Fibroblast of skin of left biceps (primary cell): ENCODE measurements around the gene PLPPR2.
"Not testable (repeated sequence)": the region's sequence is repeated elsewhere in the genome, so short reads cannot be mapped to it uniquely, and the experiment has no call there.

ENCODE experiments used
- DNase-seq, 2 experiments: peaks; one replicate each; pipeline ENCODE4 v3.0.0-alpha.2; 2013; ENCODE audit warnings: low read depth in 2 of 2

The PLPPR2 gene

DNA sequence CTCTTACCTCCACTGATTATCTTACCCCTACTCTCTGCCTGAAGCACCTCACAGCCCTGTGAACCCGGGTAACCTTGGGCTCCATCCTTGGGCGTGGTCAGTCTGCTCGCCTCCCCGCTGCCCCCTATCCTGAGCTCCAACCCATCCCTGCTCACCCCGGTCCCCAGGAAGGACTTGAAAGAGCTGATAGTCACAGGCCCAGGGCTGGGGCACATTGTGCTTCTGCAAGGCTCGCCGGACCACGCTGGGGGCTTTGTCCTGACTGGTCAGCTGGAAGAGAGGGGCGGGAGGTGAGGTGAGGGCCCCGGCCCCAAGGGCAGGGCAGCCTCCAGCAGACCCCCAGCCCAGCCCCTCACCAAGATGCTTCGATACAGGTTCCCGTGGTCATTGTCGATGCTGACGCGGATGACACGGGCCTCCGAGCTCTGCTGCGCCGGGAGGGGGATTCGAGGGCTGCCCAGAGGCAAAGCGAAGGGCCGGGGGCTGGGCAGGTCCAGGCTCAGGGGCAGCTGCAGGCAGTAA lies 41.9 kb downstream of the PLPPR2 start:
- no peak for DNase-seq

DNA sequence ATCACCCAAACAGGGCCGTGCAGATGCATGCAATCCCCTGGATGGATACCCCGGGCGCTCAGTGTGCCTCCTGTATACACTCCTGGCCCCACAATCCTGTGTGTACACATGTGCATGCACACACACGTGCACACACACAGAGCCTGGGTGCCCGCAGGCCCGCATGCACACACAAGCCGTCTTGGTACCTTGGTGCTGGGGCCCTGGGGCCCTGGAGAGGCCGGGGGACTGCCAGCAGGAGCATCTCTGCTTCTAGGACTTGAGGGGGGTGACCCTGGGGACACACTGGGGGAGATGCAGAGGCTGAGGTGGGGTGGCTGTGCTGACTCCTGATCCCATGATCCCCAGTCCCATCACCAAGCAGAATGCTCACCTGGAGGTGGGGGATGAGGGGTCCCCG lies 44.4 kb downstream of the PLPPR2 start:
- no peak for DNase-seq

GRCh38 chr19:11400798-11401197 lies 45.6 kb downstream of the PLPPR2 start:
- no peak for DNase-seq

GRCh38 chr19:11401808-11402543 lies 46.7 kb downstream of the PLPPR2 start:
- no peak for DNase-seq

DNA sequence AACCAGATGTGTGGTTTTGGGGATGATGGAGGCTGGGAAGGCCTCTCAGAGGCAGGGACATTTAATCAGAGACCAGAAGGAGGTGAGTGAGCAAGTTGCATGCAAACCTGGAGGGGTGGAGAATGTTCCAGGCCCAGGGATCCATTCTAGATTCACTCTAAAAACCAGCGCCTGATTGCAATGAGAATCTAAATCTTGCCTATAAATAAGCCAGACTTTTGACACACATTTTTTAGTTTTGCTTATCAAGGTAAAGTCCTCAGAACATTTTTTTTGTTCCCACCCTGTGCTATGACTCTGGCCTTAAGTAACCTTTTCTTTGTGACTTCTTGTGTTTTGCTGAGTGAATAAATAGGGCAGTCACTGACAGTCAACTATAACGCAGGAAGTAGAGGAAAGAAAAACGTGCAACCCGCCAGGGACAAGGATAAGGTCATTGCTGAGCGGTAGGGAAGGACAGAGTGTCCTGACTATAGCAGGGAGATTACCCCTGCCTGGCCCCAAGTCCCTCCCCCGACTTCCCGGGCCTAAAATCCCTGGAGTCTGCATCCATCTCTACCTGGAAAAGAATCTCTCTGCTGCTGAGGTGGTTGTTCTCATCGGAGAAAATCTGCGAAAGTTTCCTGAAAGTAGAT lies 49.5 kb downstream of the PLPPR2 start:
- DNase-seq, result no peak

DNA sequence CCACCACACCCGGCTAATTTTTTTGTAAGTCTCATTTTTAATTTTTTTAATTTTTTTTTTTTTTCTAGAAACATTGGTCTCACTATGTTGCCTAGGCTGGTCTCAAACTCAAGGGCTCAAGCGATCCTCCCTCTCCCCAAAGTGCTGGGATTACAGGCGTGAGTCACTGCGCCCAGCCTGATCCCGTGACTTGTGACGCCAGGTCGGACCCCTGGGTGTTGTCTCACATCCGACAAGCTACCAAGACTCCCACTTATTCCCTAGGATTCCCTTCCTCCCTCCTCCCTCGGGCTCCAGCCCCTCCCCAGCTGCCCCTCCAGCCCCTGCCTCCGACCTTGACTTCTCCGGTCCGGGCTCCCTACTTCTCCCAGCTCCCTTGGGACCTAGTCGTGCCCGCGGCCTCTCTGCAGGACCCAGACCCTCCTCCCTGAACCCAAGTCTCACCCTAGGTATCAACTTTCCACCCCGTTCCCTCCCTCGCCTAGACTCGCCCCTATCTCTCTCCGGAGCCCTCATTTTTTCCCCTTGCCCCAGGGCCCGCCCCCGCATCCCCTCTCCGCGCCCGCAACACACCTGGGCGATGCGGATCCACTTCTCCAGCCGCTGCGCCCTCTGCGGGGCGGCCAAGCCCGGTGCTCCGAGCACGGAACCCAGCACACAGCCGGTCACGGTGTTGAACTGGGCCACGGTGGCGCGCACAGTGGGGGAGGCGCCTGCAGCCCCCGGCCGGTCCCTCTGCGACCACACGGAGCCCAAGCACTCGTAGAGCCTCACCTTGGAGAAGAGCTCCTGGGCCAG lies 50.8 kb downstream of the PLPPR2 start:
- no peak for DNase-seq

GRCh38 chr19:11406703-11407236 lies 51.5 kb downstream of the PLPPR2 start:
- DNase-seq, result not testable (repeated sequence)

- no peak for DNase-seq
Measured at GRCh38 chr19:11408591-11408990, 53.4 kb downstream of the PLPPR2 start.

DNA sequence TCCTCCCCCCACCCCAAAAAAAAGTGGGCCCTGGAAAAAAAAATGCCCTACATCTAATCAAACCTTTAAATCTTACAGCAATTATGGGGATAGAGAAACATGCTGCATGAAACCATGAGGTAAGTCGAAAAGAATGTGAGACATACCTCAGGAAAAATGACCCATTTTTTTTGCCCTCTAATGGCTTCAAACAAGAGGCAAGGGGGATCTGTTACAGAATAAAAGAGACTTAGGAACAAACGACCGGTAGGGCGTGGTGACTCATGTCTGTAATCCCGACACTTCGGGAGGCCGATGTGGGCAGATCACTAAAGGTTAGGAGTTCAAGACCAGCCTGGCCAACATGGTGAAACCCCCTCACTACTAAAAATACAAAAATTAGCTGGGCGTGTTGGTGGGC lies 55.5 kb downstream of the PLPPR2 start:
- no peak for DNase-seq

DNA sequence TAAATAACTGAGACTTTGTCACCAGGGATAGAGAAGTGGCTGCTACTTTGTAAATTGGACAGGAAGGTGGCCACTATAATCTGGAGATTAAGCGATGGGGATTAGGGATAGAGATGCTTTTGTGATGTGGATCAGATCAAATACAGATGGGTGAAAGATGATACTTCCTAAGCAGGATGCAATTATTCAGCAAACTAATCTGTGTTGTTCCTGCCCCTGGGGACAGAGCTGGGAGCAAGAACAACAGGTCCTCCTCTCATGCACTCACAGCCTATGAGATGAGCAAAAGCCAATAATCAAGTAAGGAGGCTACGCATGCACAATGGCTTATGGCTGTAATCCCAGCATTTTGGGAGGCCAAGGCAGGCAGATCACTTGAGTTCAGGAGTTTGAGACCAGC lies 59.3 kb downstream of the PLPPR2 start:
- DNase-seq, result no peak
